ENCODE measurements around the gene EXOSC7. TPM values are rescaled to one million over a fixed set of nuclear protein-coding genes. Genes with fewer than 3 reads are reported as not detected.
"Not testable (repeated sequence)": the region's sequence is repeated elsewhere in the genome, so short reads cannot be mapped to it uniquely, and the experiment has no call there.

EXOSC7 gene
- total RNA-seq, 1 donor from 2014 or later, result 62.1 TPM

DNA sequence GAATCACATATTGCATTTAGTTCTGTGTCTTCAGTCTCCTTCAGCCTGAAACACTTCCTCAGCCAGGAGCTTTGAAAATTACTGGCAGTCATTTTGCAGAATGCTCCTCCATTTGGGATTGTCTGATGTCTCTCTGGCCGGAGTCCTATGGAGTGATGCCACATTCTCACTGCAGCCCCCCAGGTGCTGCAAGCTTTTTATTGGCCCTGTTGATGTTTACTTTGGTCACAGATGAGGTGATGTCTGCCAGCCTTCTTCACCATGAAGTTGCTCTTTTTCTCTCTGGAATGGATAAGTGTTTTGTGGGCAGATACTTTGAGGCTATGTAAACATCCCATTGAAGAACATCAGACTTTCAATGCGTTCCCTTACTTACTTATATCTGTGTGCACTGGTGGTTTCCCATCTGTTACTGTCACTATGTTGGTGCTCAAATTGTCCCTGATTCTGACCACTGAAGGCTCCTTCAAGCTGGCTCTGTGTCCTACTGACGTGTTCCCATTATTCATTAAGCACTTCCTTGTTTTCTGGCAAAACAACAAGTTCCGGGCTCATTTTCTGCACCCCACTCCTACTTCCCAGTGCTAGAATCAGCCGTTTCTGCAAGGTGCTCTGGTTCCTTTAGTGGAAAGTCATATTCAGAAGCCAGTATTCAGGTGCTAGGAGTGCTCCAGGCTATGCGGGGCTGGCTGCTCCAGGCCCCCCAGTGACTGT, 48.7 kb downstream of the EXOSC7 start:
- no peak for DNase-seq (ENCODE audit: low spot score)

DNA sequence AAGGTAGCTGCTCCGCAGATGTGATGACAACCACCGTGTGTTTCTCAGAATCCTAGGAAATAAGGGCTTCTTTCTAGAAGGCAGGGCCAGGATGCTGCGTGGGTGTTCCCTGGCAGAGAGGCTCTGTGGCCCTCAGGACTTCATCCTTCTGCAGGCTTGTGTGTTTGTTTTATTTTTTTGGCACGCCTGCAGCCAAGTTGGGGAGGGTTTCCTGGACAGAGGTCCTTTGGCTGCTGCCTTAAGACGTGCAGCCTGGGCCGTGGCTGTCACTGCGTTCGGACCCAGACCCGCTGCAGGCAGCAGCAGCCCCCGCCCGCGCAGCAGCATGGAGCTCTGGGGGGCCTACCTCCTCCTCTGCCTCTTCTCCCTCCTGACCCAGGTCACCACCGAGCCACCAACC, 50.0 kb downstream of the EXOSC7 start, which contains the start of gene CLEC3B:
Gene CLEC3B (plus strand): TSS at position 266 of the 400 bp plus-strand sequence. CDS start 60 bp downstream, at position 326.
- peak; percentile 75 for DNase-seq (ENCODE audit: low spot score)

DNA sequence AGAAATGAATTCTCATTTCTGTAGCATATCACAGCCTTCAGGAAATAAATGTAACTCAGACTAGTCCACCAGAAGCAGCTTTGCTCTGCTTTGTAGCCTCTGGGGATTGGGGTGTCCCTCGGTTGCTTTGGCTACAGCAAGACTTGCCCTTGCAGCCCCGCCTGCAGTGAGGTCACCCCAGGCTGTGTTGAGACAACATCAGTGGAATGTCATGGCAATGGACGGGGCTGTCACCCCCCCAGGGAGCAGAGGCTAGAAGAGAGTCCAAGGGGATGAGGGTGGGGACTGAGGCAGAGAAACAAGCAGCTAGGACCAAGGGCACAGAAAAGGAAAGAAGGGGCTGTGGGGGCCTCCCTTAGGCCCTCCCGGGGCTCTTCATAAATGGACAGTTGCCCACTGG, 50.9 kb downstream of the EXOSC7 start:
- peak; percentile 72 for DNase-seq (ENCODE audit: low spot score)

DNA sequence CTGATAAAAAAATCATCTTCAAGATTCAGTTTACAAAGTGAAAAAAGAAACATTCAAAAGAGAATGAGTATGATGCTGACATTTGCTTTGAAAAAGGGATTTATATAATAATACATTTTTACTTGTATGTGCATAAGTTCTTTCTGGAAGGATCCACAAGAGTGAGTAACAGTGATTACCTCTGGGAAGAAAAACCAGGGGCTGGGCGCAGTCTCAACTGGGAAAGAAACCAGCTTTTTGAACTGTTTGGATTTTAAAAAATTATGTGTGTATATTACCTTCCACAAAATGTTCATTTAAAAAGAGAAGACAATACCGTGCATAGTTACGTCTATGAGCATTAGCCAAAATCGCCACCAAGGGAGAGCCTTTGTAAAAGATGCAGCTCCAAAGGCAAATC, 51.4 kb downstream of the EXOSC7 start:
- no peak for DNase-seq (ENCODE audit: low spot score)

DNA sequence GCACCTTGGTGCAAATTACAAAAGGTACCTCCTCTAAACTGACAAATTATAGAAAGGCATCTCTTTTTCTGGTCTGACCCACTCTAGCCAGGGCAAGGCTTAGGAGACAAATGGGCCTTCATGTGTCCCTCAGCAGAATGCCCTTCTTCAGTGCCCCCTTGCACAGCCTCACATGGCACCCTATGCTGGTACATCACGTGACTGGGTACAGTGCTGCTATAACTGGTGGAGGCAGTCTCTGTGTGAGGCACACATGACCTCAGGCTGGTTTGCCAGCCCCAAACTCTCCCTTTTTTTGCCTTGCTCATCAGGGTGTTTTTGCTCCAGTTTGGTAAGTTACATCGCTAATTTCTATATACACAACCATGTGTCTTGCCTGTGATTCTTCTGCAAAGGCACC, 53.2 kb downstream of the EXOSC7 start:
- no peak for DNase-seq (ENCODE audit: low spot score)

DNA sequence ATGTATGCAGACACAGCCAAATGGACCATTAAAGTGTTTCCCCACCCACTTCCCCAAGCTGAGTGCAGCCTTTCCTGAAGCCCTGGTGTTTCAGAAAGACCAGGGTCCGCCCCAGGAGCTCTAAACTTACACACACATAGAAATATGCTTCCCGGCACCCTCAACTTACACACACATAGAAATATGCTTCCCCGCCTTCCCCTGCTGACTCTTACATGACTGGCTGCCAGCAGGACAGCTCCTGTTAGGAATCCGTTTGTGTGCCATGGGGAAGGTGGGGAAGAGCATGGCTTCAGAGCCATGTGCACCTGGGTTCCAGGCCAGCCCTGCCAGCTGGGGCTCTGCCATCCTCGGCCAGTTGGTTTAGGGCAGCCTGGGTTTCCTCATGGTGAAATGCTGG, 53.6 kb downstream of the EXOSC7 start:
- no peak for DNase-seq (ENCODE audit: low spot score)

DNA sequence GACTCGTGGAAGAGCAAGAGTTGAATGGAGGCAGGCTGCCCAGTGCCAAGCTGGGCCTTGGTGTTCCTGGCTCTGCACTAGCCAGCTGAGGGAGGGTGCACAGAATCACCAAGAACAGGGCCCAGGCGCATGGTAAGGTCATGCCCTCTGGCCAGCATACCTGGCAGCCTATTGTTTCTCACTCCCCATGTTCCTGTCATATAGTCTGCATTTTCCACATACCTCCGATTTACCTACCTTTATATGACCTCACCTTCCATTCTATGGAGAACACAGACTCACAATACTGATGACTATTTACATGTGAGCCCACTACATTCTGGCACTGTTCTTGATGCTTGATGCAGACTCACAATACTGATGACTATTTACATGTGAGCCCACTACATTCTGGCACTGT, 55.5 kb downstream of the EXOSC7 start:
- no peak for DNase-seq (ENCODE audit: low spot score)

DNA sequence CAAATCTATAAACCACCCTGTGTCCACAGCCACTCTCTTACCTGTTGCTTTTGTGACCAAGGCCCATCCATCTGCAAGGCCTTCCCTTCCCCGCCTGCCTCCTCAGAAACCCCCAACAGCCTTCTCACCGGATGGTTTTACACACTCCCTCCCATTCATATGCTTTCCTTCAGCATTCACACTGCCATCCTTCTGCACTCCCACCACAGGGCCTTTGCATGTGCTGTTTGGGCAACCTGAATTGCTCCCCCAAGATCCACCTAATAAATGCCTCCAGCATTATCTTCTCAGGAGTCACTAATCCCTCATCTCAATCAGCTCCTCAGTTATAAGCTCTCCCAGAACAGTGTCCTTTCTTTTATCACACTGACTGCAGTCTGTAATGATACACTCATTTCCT, 56.1 kb downstream of the EXOSC7 start:
- DNase-seq (ENCODE audit: low spot score), result no peak

DNA sequence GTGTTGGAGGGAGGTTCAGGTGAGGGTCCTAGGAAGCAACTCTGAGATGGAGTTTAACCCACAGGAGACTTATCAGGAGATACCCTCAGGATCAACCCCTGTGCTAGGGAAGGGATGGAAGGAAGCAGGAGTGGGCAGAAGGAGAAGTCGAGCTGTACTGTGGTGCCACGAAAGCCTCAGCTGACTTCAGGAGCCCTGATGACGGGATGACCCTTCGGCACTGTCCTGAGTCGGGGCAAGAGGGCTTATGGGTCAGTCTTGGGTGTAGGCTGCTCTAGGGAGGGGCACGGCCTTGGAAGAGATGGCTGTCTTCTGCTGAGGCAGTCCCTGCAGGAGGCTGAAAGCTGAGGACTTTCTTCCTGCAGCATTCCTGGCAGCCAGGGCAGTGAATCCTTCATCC, 57.7 kb downstream of the EXOSC7 start:
- no peak for DNase-seq (ENCODE audit: low spot score)

DNA sequence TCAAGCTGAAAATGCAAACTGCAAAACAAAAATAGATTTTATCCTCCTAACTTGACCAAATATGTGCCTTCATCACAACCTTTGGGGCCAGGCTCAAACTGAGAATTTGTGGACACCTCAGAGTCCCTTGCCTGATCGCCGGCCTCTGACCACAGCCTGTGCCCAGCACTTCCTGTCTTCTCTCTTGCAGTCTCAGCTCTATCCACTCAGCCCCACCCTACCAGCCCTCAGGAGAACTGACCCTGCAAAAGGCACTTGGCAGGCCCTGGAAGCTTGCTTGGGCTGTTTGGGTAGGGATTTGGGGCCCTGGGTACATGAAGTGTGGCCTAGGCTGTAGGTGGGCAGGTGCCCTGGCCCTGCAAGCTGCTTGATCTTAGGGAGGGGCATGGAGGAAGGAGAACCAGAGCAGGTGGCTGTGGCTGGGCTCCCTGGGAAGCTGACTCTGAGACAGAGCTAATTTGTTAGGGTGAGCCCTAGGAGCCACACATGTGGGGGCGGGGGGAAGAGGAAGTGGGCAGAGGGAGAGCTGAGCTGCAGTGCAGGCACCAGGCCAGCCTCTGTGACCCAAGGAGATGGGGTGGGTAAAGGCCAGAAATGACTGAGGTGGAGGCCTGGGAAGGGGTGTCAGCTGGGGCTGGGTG, 58.7 kb downstream of the EXOSC7 start:
- DNase-seq (ENCODE audit: low spot score), result peak; percentile 64

DNA sequence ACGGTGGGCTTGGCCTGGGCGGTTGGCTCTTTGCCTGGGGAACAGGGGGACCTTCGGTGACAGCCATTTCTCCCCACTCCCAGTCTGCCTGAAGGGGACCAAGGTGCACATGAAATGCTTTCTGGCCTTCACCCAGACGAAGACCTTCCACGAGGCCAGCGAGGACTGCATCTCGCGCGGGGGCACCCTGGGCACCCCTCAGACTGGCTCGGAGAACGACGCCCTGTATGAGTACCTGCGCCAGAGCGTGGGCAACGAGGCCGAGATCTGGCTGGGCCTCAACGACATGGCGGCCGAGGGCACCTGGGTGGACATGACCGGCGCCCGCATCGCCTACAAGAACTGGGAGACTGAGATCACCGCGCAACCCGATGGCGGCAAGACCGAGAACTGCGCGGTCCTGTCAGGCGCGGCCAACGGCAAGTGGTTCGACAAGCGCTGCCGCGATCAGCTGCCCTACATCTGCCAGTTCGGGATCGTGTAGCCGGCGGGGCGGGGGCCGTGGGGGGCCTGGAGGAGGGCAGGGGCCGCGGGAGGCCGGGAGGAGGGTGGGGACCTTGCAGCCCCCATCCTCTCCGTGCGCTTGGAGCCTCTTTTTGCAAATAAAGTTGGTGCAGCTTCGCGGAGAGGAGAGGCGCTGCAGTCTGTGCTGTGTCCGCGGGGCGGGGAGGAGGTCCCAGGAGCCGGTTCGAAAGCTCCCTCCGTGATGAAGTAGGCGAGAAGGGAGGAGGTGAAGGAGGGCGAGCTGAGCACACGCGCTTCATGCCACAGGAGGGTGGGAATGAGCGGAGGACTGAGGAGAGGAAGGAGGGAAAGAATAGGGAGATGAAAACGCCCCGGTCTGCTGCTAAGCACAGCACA, 59.6 kb downstream of the EXOSC7 start:
- peak; percentile 67 for DNase-seq (ENCODE audit: low spot score)

DNA sequence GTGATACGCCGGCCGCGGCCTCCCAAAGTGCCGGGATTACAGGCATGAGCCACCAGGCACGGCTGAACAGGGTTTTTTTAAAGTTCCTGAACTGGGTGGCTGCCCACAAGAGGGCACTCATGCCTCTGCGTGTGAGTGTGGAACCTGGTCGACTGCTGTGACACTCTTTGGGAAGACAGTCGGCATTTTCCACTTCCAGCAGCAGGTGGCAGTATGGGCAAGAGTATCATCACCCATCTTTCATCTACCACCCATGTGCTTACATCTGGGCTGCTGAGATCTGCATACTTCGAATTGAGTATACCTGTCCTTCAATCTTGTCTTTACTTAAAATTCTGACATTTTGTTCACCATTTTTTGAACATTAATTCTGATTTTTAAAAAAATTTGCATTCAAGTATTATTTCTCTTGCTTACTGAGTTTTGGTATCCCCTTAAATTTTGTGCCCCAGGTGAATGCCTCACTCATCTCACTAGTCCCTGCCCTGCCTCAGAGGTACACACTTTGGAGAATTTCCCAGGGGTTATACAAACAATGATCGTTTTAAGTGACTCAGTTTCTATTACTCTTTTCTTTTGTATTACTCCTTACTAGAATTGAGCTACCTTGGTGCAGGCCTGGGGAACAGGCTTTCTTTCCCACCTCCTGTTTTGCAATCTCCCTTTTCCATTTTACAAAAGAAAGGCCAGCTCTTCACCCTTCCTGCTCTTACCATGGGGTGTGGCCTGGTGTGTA, 61.8 kb downstream of the EXOSC7 start:
- DNase-seq (ENCODE audit: low spot score), result peak; percentile 96

DNA sequence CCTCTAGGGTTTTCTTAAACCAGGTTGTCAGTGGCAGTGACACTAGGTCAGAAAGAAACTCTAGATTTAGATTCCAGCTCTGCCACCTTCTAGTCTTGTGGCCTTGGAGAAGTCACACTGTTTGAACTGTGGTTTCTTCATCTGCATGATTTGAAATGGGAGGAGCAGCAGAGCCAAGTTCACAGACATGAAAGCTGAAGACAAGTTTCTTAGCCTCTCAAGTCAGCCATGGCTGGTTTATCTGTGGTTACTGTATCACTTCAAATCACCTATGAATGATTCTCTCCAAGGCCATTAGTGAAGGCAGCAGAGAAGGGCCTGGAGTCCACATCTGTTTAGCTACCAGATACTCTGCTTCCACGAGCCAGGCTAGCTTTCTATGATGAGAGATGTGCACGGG, 65.6 kb downstream of the EXOSC7 start:
- DNase-seq (ENCODE audit: low spot score), result no peak

DNA sequence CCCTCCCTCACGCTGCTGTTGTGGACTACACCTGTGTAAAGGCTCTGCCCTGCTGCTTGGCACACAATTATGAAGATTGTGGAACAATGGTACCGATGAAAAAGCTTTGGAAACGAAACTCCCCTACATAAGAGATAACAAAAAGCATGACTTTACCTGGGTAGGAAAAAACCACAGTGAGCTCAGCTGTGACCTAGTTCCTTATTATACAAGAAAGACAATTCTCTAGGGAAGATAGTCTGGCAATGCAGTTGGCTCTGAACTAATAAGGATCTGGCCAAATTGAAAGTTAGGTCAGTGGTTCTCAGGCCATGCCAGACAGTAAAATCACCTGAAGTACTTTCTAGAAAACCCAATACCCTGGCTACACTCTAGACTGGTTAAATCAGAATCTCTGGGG, 66.1 kb downstream of the EXOSC7 start:
- no peak for DNase-seq (ENCODE audit: low spot score)

DNA sequence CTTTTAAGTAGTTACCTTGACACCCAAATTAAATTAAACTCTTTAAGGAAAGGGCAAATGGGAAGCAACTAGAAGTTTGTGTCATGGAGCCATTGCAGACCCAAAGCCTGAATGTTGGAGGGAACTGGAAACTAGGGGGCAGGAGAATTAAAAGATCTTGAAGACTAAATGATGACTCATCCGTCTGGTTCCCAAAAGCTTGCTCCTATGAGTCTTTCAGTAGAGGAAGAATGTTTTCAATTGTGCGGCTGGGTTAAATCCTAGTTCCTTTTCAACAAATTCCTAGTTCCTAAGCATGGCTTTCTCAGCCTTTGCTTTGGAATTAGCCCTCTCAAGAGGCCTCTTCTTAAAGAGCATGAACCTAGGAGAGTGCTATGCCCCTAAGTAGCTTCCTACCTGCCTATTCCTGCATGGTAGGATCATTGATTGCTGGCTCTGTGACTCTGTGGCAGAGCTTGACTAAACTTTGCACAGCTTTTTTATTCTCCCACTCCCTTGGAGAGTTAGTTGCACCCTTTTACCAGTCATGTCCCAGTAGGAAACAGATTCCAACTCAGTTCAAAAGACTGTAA, 67.8 kb downstream of the EXOSC7 start:
- DNase-seq (ENCODE audit: low spot score), result no peak

DNA sequence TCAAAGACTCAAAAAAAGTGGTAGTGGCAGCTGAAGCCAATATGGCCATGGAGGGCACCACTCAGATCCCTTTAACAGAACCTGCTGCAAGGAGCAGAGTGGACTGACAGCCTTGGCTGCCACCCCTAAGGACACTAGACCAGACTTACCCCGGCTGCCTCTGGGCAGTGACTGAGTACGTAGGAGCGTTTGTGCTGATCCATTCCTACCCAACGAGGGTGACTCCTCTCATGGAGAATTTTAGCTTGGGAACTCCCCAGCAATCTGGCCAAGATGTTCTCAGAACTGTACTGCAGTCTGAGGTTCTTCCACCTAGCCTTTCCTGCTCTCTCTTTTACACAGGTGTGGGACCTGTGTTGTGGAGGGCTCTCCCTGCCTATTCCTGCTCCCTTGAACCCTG, 72.2 kb downstream of the EXOSC7 start:
- DNase-seq (ENCODE audit: low spot score), result no peak

DNA sequence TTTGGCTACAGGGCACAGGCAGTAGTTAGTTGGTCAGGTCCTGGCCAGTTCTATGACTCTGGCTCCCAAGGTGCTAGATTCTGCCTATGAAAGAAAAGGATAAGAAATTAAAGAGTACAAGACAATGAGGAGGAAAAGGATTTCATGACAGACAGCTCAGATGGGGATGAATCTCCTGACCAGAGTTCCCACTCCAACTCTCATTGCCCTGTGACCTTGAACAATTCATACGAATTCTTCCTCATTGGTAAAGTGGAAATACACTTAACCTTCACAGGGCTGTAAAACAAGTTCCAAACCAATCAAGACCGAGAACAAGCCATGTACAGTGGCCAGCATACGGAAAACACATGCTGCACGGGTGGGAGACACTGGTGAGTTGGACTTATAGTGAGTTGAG, 73.8 kb downstream of the EXOSC7 start:
- no peak for DNase-seq (ENCODE audit: low spot score)

DNA sequence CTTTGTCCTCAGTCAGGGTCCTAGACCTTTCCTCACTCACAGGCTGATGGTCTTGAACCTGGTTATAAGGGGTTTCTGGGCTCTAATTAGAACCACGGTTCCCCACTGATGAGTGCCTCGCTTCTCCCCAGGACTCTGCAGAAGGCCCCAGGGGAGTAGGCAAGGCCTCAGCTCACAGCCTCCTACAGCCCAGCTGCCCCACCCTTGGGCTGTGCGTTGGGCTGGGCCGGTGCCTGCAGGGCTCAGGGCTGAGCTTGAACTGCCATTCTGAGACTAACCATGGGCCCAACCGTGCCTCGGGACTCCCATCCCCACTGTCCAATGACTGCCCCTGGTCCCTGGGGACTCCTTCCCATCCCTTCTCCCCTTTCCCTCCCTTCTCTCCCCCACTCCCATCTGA, 75.6 kb downstream of the EXOSC7 start:
- DNase-seq (ENCODE audit: low spot score), result no peak

DNA sequence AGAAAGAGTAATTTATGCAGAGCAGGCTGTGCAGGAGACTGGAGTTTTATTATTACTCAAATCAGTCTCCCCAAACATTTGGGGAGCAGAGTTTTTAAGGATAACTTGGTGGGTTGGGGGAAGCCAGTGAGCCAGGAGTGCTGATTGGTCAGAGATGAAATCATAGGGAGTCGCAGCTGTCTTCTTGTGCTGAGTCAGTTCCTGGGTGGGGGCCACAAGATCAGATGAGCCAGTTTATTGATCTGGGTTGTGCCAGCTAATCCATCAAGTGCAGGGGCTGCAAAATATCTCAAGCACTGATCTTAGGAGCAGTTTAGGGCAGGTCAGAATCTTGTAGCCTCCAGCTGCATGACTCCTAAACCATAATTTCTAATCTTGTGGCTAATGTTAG, 77.8 kb downstream of the EXOSC7 start:
- not testable (repeated sequence) for DNase-seq (ENCODE audit: low spot score)

DNA sequence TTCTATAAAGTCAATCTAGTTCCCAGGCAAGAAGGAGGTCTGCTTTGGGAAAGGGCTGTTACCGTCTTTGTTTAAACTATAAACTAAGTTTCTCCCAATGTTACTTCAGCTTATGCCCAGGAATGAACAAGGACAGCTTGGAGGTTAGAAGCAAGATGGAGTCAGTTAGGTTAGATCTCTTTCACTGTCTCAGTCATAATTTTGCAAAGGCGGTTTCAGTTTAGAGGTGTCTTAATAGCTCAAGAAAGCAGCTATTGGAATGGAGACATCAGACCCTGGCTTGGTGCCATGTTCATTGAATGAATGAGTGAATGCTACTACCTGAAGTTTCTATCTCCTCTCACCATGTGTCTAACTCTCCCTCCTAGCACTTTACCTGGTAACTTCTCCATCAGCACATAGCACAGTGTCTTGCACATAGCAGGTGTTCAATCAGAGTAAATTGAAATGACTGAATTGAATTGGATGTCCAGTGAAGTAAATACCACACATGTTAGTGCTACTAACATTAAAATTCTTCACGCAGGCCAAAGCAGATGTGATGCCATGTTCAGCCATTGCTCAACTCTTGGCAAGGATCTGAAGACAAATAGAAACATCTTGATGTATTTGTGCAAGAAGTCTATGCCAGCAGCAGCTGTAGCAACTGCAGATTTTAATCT, 78.3 kb downstream of the EXOSC7 start:
- DNase-seq (ENCODE audit: low spot score), result no peak

DNA sequence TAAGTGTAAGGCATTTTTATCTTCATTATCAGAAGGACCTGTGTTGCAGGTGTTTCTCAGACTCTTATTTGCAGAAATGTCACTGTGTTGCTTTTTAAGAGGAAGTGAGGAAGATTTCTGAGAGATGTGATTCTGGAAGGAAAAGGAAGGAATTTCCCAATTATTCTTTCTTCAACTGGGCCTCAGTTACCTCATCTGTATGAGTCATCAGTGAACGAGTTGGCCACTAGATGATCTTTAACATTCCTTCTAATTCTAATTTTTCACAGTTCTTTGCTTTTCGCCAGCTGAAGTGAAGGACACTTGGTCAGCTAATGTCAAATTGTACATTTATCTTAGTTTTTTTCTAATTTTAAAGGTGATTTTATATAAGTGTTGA, 79.0 kb downstream of the EXOSC7 start:
- no peak for DNase-seq (ENCODE audit: low spot score)

Data from ureter (tissue), 1 donor.